Spleen (tissue), 7 donors: Measurements from ENCODE around the gene ANKRD16.

Source experiments
- CTCF ChIP-seq, 11 experiments: fragments of 200-600 bp in 7 of 11; fragments of 450-650 bp in 4 of 11; sonication (generic) in 4 of 11; IDR thresholded peaks in 8 of 11; conservative IDR thresholded peaks in 3 of 11; 1 replicate in 7 of 11; 2 replicates in 4 of 11; pipeline versions ENCODE4 v1.4.0 to v1.8.0; 2016 to 2021; ENCODE audit warnings: antibody characterized with exemption in 11 of 11, inconsistent platforms in 4 of 11, mild to moderate bottlenecking in 1 of 11
- POLR2A ChIP-seq, 3 donors: fragments of 450-650 bp; IDR thresholded peaks; one replicate each; pipeline ENCODE4 v1.5.1; 2017; ENCODE audit warnings: antibody characterized with exemption in 3 of 3, mild to moderate bottlenecking in 1 of 3
- POLR2AphosphoS5 ChIP-seq, 3 donors: sonication (generic); formaldehyde crosslinking; IDR thresholded peaks; one replicate each; pipeline ENCODE4 v1.5.1; 2017; ENCODE audit warnings: antibody characterized with exemption in 3 of 3
- donor health status: DM: no; HTN: no; CAD: no; lungs with moderate emphysema.
- donor health status: DM: no; HTN: no; CAD: no.
- donor health status: DM: no; HTN: no; CAD: no.

DNA sequence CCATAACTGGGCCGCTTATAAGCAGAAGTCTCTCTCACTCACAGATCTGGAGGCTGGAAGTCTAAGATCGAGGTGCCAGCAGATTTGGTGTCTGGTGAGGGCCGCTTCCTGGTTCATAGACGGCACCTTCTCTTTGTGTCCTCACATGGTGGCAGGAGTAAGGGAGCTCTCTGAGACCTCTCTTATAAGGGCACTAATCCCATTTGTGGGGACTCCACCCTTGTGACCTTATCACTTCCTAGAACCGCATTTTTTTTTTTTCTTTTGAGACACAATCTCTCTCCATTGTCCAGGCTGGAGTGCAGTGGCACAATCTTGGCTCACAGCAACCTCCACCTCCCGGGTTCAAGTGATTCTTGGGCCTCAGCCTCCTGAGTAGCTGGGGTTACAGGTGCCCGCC lies 8.5 kb upstream of the ANKRD16 start:
- no peak for TF ChIP-seq CTCF (IDR thresholded peaks at IDR 0.05 in 8 of 11, conservative IDR thresholded peaks at IDR 0.05 in 3 of 11)
- TF ChIP-seq POLR2A (IDR thresholded peaks at IDR 0.05): no peak
- TF ChIP-seq POLR2AphosphoS5 (IDR thresholded peaks at IDR 0.05): no peak
